HG03342 (cell line): ENCODE measurements around the gene GTSE1.

ENCODE experiments used
- ATAC-seq: cut with Tn5 transposase; IDR thresholded peaks from one replicate; pipeline ENCODE4 v1.9.1; 2021; ENCODE audit warnings: mild to moderate bottlenecking, moderate library complexity; ENCODE audit not compliant: unreplicated experiment

The GTSE1 gene

GRCh38 chr22:46376908-46377524, 80.3 kb downstream of the GTSE1 start:
- no peak for ATAC-seq

GRCh38 chr22:46377525-46378425, 81.1 kb downstream of the GTSE1 start:
- no peak for ATAC-seq

GRCh38 chr22:46378426-46379065, 81.9 kb downstream of the GTSE1 start:
- no peak for ATAC-seq

- no peak for ATAC-seq
Measured at GRCh38 chr22:46379066-46379930, 82.6 kb downstream of the GTSE1 start.

GRCh38 chr22:46380069-46380468, 83.4 kb downstream of the GTSE1 start:
- no peak for ATAC-seq
